ENCODE results near the gene NOP53.
"Not testable (repeated sequence)": the region's sequence is repeated elsewhere in the genome, so short reads cannot be mapped to it uniquely, and the experiment has no call there.

NOP53 gene

DNA sequence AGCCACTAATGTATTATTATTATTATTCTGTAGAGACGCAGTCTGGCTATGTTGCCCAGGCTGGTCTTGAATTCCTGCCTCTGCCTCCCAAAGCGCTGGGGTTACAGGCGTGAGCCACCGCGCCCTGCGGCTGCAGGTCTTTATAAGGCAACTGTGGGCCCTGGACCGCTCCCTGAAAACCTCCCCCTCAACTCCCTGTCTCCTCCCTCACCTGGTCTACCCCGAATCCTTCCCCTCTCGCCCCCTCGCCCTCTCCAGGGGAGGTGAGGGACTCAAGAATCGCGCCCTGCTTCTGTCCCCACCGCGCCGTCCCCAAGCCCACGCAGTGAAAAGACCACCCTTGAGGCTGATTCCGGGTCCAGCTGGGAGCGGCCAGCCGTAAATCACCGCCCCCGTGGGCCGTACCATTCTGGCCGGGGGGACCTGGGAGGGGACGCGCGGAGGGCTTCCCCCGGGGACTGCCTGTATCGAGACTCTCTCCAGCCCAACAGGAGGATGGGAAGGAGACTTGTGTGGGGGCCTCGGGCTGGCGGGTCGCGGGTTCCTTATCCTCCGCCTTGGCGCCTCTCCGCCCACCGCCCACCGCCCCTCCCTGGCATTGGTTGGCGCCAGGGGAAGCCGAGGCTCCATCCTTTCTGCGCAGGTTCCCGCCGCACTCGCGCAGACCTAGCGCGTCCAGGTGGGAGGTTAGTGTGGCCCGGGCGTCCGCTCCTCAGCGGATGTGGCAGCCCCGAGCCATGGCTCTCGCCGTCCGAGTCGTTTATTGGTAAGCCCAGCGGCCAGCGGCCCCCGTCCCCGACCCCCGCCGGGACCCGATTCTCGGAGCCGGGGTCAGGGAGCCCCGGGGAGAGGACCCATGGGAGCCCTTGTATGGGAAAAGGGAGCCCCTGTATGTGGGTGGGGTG lies 33.0 kb downstream of the NOP53 start, which contains the start of gene SELENOW:
Gene SELENOW (plus strand): TSS at position 655 of the 905 bp plus-strand sequence. CDS start 83 bp downstream, at position 738.
- peak within 1 kb of the TSS; percentile 80 to 96 (median 90) for H3K4me3 ChIP-seq
- H3K4me1 ChIP-seq, result peaks cover 15 to 27% (median 21%) of the 10 kb centered on the region in 10 experiments
- peak within 1 kb of the TSS; percentile 84 to 97 (median 92) for H3K4me2 ChIP-seq
- peak within 1 kb of the TSS; percentile 90 to 99 (median 96) for H3K9ac ChIP-seq
- TF ChIP-seq Cebpa-rat (IDR thresholded peaks at IDR 0.05), result no peak
- H4K20me1 ChIP-seq, result peaks cover 0 to 40% (median 5%) of the 10 kb centered on the region in 11 experiments; a peak in 9 of 22 replicates
- peaks cover 13 to 32% (median 27%) of the 10 kb centered on the region in 11 experiments; a peak in 21 of 22 replicates for H3K36me3 ChIP-seq
- H3K27me3 ChIP-seq, result no peaks in the 10 kb centered on the region
- H3K9me3 ChIP-seq (replicated peaks in 1 of 11), result no peaks in the 10 kb centered on the region
- peak within 1 kb of the TSS; percentile 91 to 99 (median 97) for H3K27ac ChIP-seq

DNA sequence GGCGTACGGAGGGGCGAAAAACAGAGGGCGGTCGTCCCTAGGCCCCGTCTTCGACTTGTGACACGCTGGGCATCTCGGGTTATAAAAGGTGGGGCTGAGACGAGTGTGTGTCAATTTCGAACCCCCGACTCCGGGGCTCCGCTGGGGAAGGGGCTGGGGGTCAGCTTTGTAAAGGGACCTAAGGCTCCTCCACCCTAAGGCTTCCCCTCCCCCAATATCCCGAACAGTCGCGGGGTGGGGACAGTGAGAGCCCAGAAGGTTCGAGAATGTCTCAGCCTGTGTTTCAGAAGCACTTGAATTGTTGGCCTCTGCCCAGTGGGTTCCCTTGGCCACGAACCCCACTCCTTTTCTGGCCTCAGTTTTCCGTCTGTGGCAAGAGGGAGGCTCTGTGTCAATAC lies 33.6 kb downstream of the NOP53 start:
- Histone ChIP-seq H3K27ac (peak overlapping the region; percentile 91 to 99 (median 97)), H4K20me1 (peaks cover 0 to 47% (median 5%) of the 10 kb centered on the region in 11 experiments; a peak in 10 of 22 replicates), H3K4me1 (peaks cover 15 to 27% (median 21%) of the 10 kb centered on the region in 10 experiments), H3K9me3 (replicated peaks in 1 of 11) (no peaks in the 10 kb centered on the region), H3K36me3 (peaks cover 20 to 38% (median 34%) of the 10 kb centered on the region in 11 experiments; a peak in 21 of 22 replicates), H3K9ac (peak overlapping the region; percentile 90 to 99 (median 96)), H3K4me3 (peak overlapping the region; percentile 80 to 96 (median 90)), H3K4me2 (peak overlapping the region; percentile 84 to 97 (median 92)), H3K27me3 (no peaks in the 10 kb centered on the region)
- TF ChIP-seq Cebpa-rat (IDR thresholded peaks at IDR 0.05), result no peak

DNA sequence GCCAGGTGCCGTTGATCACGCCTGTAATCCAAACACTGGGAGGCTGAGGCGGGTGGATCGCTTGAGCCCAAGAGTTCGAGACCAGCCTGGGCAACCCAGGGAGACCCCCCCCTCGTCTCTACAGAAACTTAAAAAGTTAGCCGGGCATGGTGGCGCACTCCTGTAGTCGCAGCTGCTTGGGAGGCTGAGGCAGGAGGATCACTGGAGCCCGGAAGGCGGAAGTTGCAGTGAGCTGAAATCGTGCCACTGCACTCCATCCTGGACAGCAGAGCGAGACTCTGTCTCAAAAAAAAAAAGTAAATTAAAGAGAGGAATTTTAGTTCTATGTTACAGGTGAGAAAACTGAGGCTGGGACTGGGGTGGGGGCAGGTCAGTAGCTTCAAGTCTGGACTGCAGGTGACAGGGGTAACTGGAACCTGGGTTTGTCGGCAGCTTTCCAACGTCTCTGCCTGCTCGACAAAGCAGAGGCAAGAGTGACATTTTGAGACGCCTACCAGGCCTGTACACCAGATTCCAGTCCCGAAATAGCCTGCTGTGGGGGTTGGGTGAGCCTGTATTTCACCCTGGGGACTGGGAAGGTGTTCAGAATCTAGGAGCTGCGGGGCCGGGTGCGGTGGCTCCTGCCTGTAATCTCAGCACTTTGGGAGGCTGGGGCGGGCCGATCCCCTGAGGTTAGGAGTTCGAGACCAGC lies 34.3 kb downstream of the NOP53 start:
- no peak for TF ChIP-seq Cebpa-rat (IDR thresholded peaks at IDR 0.05)
- no peaks in the 10 kb centered on the region for H3K27me3 ChIP-seq
- peak overlapping the region; percentile 80 to 96 (median 90) for H3K4me3 ChIP-seq
- peak overlapping the region; percentile 84 to 97 (median 92) for H3K4me2 ChIP-seq
- H3K27ac ChIP-seq, result no peak overlapping the region; a peak in 1 of 22 replicates
- H3K9ac ChIP-seq, result peak overlapping the region in 10 of 11 experiments; percentile 92 to 99 (median 97); a peak in 19 of 22 replicates
- peaks cover 15 to 27% (median 21%) of the 10 kb centered on the region in 10 experiments for H3K4me1 ChIP-seq
- peaks cover 0 to 54% (median 10%) of the 10 kb centered on the region in 11 experiments; a peak in 10 of 22 replicates for H4K20me1 ChIP-seq
- peaks cover 27 to 45% (median 41%) of the 10 kb centered on the region in 11 experiments for H3K36me3 ChIP-seq
- H3K9me3 ChIP-seq (replicated peaks in 1 of 11), result no peaks in the 10 kb centered on the region

DNA sequence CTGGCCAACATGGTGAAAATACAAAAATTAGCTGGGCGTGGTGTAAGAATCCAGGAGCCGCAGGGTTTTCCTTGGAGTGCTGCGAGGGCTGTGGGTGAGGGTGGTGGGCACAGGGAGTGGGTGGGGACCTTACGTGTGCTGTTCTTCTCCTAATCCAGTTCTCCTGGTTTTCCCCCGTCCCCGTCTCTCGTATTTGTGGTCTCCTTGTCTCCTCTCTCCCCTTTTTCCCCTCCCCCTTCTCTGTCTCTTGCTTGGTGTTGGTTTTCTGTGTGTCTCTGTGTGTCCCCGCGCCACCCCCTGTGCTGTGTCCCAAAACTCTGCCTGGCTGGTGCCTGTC lies 34.8 kb downstream of the NOP53 start:
- H3K4me2 ChIP-seq, result peak overlapping the region; percentile 84 to 97 (median 92)
- TF ChIP-seq Cebpa-rat (IDR thresholded peaks at IDR 0.05), result no peak
- peak overlapping the region in 6 of 10 experiments; percentile 16 to 96 (median 90); a peak in 5 of 20 replicates for H3K4me3 ChIP-seq
- peaks cover 0 to 55% (median 10%) of the 10 kb centered on the region in 11 experiments; a peak in 10 of 22 replicates for H4K20me1 ChIP-seq
- H3K36me3 ChIP-seq, result peaks cover 30 to 50% (median 46%) of the 10 kb centered on the region in 11 experiments
- peaks cover 15 to 27% (median 21%) of the 10 kb centered on the region in 10 experiments for H3K4me1 ChIP-seq
- H3K9ac ChIP-seq, result peak overlapping the region in 6 of 11 experiments; percentile 38 to 99 (median 96); a peak in 6 of 22 replicates
- H3K9me3 ChIP-seq (replicated peaks in 1 of 11), result no peaks in the 10 kb centered on the region
- H3K27ac ChIP-seq, result no peak overlapping the region
- no peaks in the 10 kb centered on the region for H3K27me3 ChIP-seq

GRCh38 chr19:47781590-47782262 lies 36.4 kb downstream of the NOP53 start:
- Histone ChIP-seq H3K27me3 (no peaks in the 10 kb centered on the region), H3K9ac (no peak overlapping the region), H3K9me3 (replicated peaks in 1 of 11) (no peaks in the 10 kb centered on the region), H4K20me1 (peaks cover 0 to 60% (median 10%) of the 10 kb centered on the region in 11 experiments; a peak in 10 of 22 replicates), H3K4me2 (no peak overlapping the region), H3K4me3 (no peak overlapping the region), H3K4me1 (peaks cover 15 to 27% (median 21%) of the 10 kb centered on the region in 10 experiments), H3K36me3 (peaks cover 40 to 65% (median 61%) of the 10 kb centered on the region in 11 experiments), H3K27ac (no peak overlapping the region)
- TF ChIP-seq Cebpa-rat (IDR thresholded peaks at IDR 0.05), result no peak

DNA sequence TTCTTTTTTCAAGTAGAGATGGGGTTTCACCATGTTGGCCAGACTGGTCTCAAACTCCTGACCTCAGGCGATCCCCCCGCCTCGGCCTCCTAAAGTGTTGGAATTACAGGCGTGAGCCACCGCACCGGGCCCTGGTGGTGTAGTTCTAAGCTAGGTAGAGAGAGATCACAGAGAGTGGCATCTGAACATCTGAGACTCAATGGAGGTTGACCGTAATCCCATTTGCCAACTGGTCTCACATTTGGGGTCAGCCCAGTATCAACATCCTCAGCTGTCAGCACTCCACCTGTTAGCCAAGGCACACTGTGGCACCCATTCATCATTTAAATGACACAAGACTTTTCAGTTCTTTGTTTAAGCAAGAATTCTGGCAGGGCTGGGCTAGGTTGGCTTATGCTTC lies 41.2 kb downstream of the NOP53 start:
- H3K4me3 ChIP-seq, result no peak overlapping the region
- H3K36me3 ChIP-seq, result peaks cover 30 to 69% (median 49%) of the 10 kb centered on the region in 11 experiments
- H3K4me1 ChIP-seq, result no peaks in the 10 kb centered on the region
- H3K27ac ChIP-seq, result no peak overlapping the region
- no peaks in the 10 kb centered on the region for H3K9me3 ChIP-seq (replicated peaks in 1 of 11)
- no peak overlapping the region for H3K9ac ChIP-seq
- no peak for TF ChIP-seq Cebpa-rat (IDR thresholded peaks at IDR 0.05)
- H4K20me1 ChIP-seq, result peaks cover 0 to 38% (median 4%) of the 10 kb centered on the region in 11 experiments; a peak in 7 of 22 replicates
- no peaks in the 10 kb centered on the region for H3K27me3 ChIP-seq
- no peak overlapping the region for H3K4me2 ChIP-seq

DNA sequence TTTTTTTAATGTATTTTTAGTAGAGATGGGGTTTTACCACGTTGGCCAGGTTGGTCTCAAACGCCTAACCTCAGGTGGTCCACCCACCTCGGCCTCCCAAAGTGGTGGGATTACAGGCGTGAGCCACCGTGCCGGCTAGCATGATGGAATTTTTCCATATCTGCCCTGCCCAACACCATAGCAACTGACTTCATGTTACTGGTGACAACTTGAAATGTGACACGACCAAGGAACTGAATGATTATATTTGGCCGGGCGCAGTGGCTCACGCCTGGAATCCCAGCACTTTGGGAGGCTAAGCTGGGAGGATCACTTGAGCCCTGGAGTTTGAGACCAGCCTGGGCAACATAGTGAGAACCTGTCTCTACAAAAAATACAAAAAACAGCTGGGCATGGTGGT lies 42.0 kb downstream of the NOP53 start:
- peaks cover 23 to 62% (median 42%) of the 10 kb centered on the region in 11 experiments for H3K36me3 ChIP-seq

DNA sequence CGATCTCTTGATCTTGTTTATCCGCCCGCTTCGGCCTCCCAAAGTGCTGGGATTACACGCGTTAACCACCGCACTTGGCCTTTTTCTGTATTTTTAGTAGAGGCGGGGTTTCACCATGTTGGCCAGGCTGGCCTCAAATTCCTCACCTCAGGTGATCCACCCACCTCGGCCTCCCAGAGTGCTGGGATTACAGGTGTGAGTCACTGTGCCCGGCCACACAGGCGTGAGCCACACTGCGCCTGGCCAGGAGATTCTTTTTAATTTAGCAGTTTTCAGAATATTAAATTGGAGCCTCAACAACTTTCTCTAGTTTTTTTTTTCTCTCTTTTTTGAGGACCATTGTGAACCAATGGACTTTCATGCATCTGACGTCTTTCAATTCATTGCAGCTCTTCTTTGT lies 44.5 kb downstream of the NOP53 start:
- H3K4me2 ChIP-seq, H3K27ac ChIP-seq, H3K4me1 ChIP-seq, H4K20me1 ChIP-seq, H3K4me3 ChIP-seq, H3K9ac ChIP-seq, H3K27me3 ChIP-seq: not testable (repeated sequence)
- Histone ChIP-seq H3K9me3 (replicated peaks in 1 of 11) (peaks cover 5 to 12% (median 10%) of the 10 kb centered on the region in 11 experiments; a peak in 17 of 22 replicates), H3K36me3 (peaks cover 8 to 37% (median 17%) of the 10 kb centered on the region in 11 experiments; a peak in 21 of 22 replicates)

More for the DNA sequence above, 42.0 kb downstream of the NOP53 start:
- not testable (repeated sequence) for H3K27ac ChIP-seq; H3K4me3 ChIP-seq; H3K27me3 ChIP-seq; H3K4me2 ChIP-seq; H3K9me3 ChIP-seq (replicated peaks in 1 of 11); H3K4me1 ChIP-seq
- 0 out of 22 replicates have a peak overlapping the region, but pooled peaks of 1 of the 11 experiments have one; percentile 10 for H3K9ac ChIP-seq
- peaks cover 0 to 31% (median 0%) of the 10 kb centered on the region in 11 experiments; a peak in 5 of 22 replicates for H4K20me1 ChIP-seq

Data from BLaER1 treated with 17β-estradiol and CSF1 and Interleukin-3, amounts not matched to agents 10 nM and 100 nM (cell line).